H1 (cell line): ENCODE data around the gene CCDC144A. TPM values are rescaled to one million over a fixed set of nuclear protein-coding genes. Genes with fewer than 3 reads are reported as not detected.

ENCODE experiments used
- CTCF ChIP-seq, 3 experiments: IDR thresholded peaks; 1 replicate in 2 of 3; 2 replicates in 1 of 3; pipeline versions ENCODE4 v1.5.1 to v1.6.1; 2011; ENCODE audit warnings: low read length in 3 of 3, mild to moderate bottlenecking in 3 of 3, inconsistent platforms in 2 of 3, low read depth in 1 of 3, moderate library complexity in 1 of 3; ENCODE audit not compliant: insufficient read depth in 1 of 3; ENCODE audit errors: control extremely low read depth in 1 of 3
- polyA plus RNA-seq, 7 experiments: library from polyadenylated mRNA; depleted of rRNA in 3 of 7; stranded (reverse) in 5 of 7; unstranded in 2 of 7; fragments of >200 nt in 5 of 7; fragments of 200-250 nt in 2 of 7; gene quantifications; 1 replicate in 5 of 7; 2 replicates in 1 of 7; 4 replicates in 1 of 7; pipeline versions ENCODE4 v1.2.1 to v1.2.3, GENCODE V29; 2011 to 2013; ENCODE audit warnings: missing spikeins in 2 of 7, mixed read lengths in 2 of 7
- total RNA-seq: library from RNA; stranded (reverse); fragmentation: NEBNext Ultra II Directional; extraction: Animal tissue kit (Norgen Biotek cat#: 25700); gene quantifications from 2 replicates; pipeline ENCODE4 v1.2.1, GENCODE V29; 2021

Gene CCDC144A
- total and polyA plus RNA-seq, 2 of the 8 experiments (the other 6 are each of a cell fraction or from before 2014, with no cell fraction given) = 0.35 to 1.7 TPM

DNA sequence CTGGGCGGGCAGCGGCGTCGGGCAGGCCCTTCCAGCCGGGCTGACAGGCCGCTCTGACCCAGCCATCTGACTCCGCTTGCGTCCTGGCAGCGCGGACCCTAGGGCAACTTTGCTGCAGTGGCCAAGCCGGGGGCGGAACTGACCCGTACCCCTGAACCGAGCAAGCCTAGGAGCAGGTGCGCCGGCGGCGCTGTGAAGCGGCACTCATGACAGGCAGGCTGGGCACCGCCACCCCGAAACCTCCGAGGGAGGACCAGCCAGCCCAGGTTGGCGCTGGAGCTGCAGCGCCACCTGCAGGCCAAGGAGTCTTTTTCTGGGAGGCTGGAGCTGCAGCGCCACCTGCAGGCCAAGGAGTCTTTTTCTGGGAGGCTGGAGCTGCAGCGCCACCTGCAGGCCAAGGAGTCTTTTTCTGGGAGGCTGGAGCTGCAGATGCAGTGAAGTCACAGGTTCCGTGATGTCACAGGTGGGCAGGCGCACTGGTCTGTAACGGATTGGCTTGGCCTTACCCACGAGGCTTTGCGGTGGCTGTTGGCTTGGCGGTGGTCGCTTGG, at the start of gene CCDC144A (continued):
- peak; percentile 26 to 90 (median 71) for TF ChIP-seq CTCF (IDR thresholded peaks at IDR 0.05; ENCODE audit: control extremely low read depth in 1 of 3, insufficient read depth in 1 of 3, low read depth in 1 of 3, low read length in 3 of 3)
